ENCODE results near the gene DOLK. TPM values are rescaled to one million over a fixed set of nuclear protein-coding genes. Genes with fewer than 3 reads are reported as not detected.
A peak's percentile ranks its signal among the peaks of the same experiment; 100 is the strongest.

The DOLK gene
- total RNA-seq, 2 donors from 2014 or later, result 18.0 to 19.8 TPM

GRCh38 chr9:128929560-128929959, 17.8 kb downstream of the DOLK start:
- no peaks in the 10 kb centered on the region for H3K36me3 ChIP-seq (ENCODE audit: control insufficient read depth, insufficient read depth, low read length)
- no peak for DNase-seq
- H3K27me3 Mint-ChIP-seq (ENCODE audit: insufficient read depth), result no peaks in the 10 kb centered on the region
- 84 to 91% methylated on average over 3 to 4 of the region's 4 CpGs for WGBS, 2 experiments (ENCODE audit: insufficient coverage in 1 of 2, insufficient read length in 1 of 2)
- H3K27ac ChIP-seq (ENCODE audit: low read depth, low read length), result no peak overlapping the region
- no peak overlapping the region for H3K27ac Mint-ChIP-seq
- H3K9me3 ChIP-seq (ENCODE audit: control insufficient read depth, low read length), result no peaks in the 10 kb centered on the region
- H3K4me1 Mint-ChIP-seq, result peaks cover 4% of the 10 kb centered on the region
- H3K36me3 Mint-ChIP-seq (ENCODE audit: low read depth), result no peaks in the 10 kb centered on the region
- TF ChIP-seq, protein P1, sequence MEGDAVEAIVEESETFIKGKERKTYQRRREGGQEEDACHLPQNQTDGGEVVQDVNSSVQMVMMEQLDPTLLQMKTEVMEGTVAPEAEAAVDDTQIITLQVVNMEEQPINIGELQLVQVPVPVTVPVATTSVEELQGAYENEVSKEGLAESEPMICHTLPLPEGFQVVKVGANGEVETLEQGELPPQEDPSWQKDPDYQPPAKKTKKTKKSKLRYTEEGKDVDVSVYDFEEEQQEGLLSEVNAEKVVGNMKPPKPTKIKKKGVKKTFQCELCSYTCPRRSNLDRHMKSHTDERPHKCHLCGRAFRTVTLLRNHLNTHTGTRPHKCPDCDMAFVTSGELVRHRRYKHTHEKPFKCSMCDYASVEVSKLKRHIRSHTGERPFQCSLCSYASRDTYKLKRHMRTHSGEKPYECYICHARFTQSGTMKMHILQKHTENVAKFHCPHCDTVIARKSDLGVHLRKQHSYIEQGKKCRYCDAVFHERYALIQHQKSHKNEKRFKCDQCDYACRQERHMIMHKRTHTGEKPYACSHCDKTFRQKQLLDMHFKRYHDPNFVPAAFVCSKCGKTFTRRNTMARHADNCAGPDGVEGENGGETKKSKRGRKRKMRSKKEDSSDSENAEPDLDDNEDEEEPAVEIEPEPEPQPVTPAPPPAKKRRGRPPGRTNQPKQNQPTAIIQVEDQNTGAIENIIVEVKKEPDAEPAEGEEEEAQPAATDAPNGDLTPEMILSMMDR (conservative IDR thresholded peaks at IDR 0.05), result no peak
- no peak overlapping the region for H3K9ac ChIP-seq (ENCODE audit: extremely low read depth, low read length, poor library complexity, severe bottlenecking)
- H3K4me3 ChIP-seq (ENCODE audit: low read length), result no peak overlapping the region
- H3K9me3 Mint-ChIP-seq, result no peaks in the 10 kb centered on the region
- no peaks in the 10 kb centered on the region for H3K27me3 ChIP-seq (ENCODE audit: control insufficient read depth, insufficient read depth, low read length, poor library complexity, severe bottlenecking)
- no peak overlapping the region for H3K4me3 Mint-ChIP-seq
- no peaks in the 10 kb centered on the region for H3K4me1 ChIP-seq (ENCODE audit: control insufficient read depth, insufficient read depth, low read length)

GRCh38 chr9:128928624-128929023, 18.8 kb downstream of the DOLK start:
- H3K9ac ChIP-seq (ENCODE audit: extremely low read depth, low read length, poor library complexity, severe bottlenecking), result no peak overlapping the region
- H3K27me3 ChIP-seq (ENCODE audit: control insufficient read depth, insufficient read depth, low read length, poor library complexity, severe bottlenecking), result no peaks in the 10 kb centered on the region
- Mint-ChIP-seq H3K4me1 (peaks cover 4% of the 10 kb centered on the region), H3K27ac (no peak overlapping the region), H3K36me3 (ENCODE audit: low read depth) (no peaks in the 10 kb centered on the region), H3K9me3 (no peaks in the 10 kb centered on the region), H3K4me3 (no peak overlapping the region), H3K27me3 (ENCODE audit: insufficient read depth) (no peaks in the 10 kb centered on the region)
- no peaks in the 10 kb centered on the region for H3K4me1 ChIP-seq (ENCODE audit: control insufficient read depth, insufficient read depth, low read length)
- H3K36me3 ChIP-seq (ENCODE audit: control insufficient read depth, insufficient read depth, low read length), result no peaks in the 10 kb centered on the region
- 83 to 92% methylated on average over 1 to 2 of the region's 2 CpGs for WGBS, 2 experiments (ENCODE audit: insufficient coverage in 1 of 2, insufficient read length in 1 of 2)
- no peak overlapping the region for H3K4me3 ChIP-seq (ENCODE audit: low read length)
- H3K9me3 ChIP-seq (ENCODE audit: control insufficient read depth, low read length), result no peaks in the 10 kb centered on the region
- TF ChIP-seq, protein P1 (conservative IDR thresholded peaks at IDR 0.05), result no peak
- no peak for DNase-seq
- H3K27ac ChIP-seq (ENCODE audit: low read depth, low read length), result no peak overlapping the region

DNA sequence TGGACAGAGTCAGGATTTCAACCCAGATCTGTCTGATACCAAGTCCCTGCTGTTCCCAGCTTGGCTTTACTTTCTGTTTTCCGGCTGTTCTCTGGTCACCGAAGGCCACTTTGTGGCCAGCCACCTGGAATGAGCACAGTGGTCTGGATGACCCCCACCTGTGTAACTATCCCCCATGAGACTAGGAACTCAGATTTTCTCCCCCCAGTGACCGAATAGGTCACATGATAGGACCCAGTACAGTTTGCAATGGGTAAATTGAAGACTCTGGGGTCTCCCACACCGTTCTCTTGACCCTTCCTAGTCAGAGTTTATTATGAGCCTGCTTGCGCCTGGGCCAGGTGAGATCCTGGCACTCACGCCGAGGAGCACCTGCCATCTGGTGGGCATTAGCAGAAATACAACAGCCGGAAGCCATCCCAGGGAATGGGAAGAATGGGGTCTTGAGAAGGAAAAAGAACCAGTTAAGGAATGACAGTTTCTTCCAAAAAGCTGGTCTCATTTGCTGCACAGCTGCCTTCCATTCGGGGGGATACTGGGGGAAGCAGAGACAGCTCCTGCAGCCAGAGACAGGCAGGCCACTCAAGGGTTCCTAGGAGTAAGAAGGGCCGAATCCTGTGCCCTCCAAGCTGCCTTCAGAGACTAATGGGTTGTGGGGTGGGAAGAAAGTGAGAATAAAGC, 19.5 kb downstream of the DOLK start:
- no peak overlapping the region for H3K9ac ChIP-seq (ENCODE audit: extremely low read depth, low read length, poor library complexity, severe bottlenecking)
- H3K4me1 Mint-ChIP-seq, result peaks cover 4% of the 10 kb centered on the region
- H3K27ac Mint-ChIP-seq, result peak overlapping the region; percentile 85
- H3K9me3 Mint-ChIP-seq, result no peaks in the 10 kb centered on the region
- no peaks in the 10 kb centered on the region for H3K36me3 Mint-ChIP-seq (ENCODE audit: low read depth)
- no peaks in the 10 kb centered on the region for H3K27me3 Mint-ChIP-seq (ENCODE audit: insufficient read depth)
- no peak overlapping the region for H3K4me3 ChIP-seq (ENCODE audit: low read length)
- no peak overlapping the region for H3K27ac ChIP-seq (ENCODE audit: low read depth, low read length)
- H3K36me3 ChIP-seq (ENCODE audit: control insufficient read depth, insufficient read depth, low read length), result no peaks in the 10 kb centered on the region
- H3K27me3 ChIP-seq (ENCODE audit: control insufficient read depth, insufficient read depth, low read length, poor library complexity, severe bottlenecking), result no peaks in the 10 kb centered on the region
- H3K9me3 ChIP-seq (ENCODE audit: control insufficient read depth, low read length), result no peaks in the 10 kb centered on the region
- H3K4me3 Mint-ChIP-seq, result no peak overlapping the region
- TF ChIP-seq, protein P1 (conservative IDR thresholded peaks at IDR 0.05), result peak; percentile 89
- WGBS, 2 experiments (ENCODE audit: insufficient coverage in 1 of 2, insufficient read length in 1 of 2), result 37 to 42% methylated on average over 9 to 10 of the region's 10 CpGs
- peak; percentile 93 for DNase-seq
- no peaks in the 10 kb centered on the region for H3K4me1 ChIP-seq (ENCODE audit: control insufficient read depth, insufficient read depth, low read length)

Data from endodermal cell (in vitro differentiated cells).